Measurements from ENCODE around the gene OR1F1.
A peak's percentile ranks its signal among the peaks of the same experiment; 100 is the strongest.
"Not testable (repeated sequence)": the region's sequence is repeated elsewhere in the genome, so short reads cannot be mapped to it uniquely, and the experiment has no call there.

Gene OR1F1

GRCh38 chr16:3157229-3158025 is 30.6 kb upstream of the OR1F1 start:
- in situ Hi-C loops (cut with HindIII; ENCODE audit: low pct_unique_long_range_greater_than_20kb, low sequenced_read_pairs): no loop called here
- no peak for TF ChIP-seq JUND (IDR thresholded peaks at IDR 0.05; ENCODE audit: low read depth)
- DNase-seq (ENCODE audit: low read depth in 1 of 2, low spot score in 1 of 2): peak; percentile 69 to 93

- peak in 1 of 2 experiments; percentile 55 for DNase-seq (ENCODE audit: low read depth in 1 of 2, low spot score in 1 of 2)
- in situ Hi-C loops (cut with HindIII; ENCODE audit: low pct_unique_long_range_greater_than_20kb, low sequenced_read_pairs): no loop called here
- no peak for TF ChIP-seq JUND (IDR thresholded peaks at IDR 0.05; ENCODE audit: low read depth)
Measured at GRCh38 chr16:3158026-3158509, 29.9 kb upstream of the OR1F1 start.

GRCh38 chr16:3158510-3159314 is 29.3 kb upstream of the OR1F1 start:
- in situ Hi-C loops (cut with HindIII; ENCODE audit: low pct_unique_long_range_greater_than_20kb, low sequenced_read_pairs): no loop called here
- DNase-seq (ENCODE audit: low read depth in 1 of 2, low spot score in 1 of 2): peak; percentile 96 to 98
- no peak for TF ChIP-seq JUND (IDR thresholded peaks at IDR 0.05; ENCODE audit: low read depth)

DNA sequence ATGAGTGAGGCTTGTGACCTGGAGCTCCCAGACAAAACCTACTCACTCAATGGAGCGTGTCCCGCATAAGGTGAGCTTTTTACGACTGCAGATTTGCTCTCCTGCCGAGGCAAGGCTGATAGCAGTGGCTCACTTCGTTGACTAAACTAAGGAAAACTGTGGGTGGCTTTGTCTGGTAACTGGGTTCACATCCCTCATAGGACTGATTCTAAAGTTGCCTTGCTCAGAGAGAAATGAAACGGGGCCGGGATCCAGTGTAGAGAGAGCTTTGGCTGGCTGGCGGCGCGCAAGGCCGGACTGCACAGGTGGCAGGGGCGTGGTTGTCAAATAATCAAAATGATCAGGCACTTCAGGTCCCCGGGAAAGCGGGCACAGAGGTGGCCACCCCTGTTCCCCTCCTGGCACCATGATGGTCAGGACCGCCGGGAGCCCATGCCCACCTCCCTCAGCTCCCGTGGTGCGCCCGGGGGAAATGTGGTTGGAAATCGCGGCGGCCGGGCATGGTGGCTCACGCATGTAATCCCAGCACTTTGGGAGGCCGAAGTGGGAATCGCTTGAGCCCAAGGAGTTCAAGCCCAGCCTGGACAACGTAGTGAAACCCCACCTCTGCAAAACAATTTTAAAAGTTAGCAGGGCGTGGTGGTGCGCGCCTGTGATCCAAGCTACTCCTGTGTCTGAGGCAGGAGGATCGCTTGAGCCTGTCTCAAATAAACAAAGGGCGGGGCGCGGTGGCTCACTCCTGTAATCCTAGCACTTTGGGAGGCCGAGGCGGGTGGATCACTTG is 26.6 kb upstream of the OR1F1 start:
- no peak for TF ChIP-seq JUND (IDR thresholded peaks at IDR 0.05; ENCODE audit: low read depth)
- no peak for DNase-seq (ENCODE audit: low read depth in 1 of 2, low spot score in 1 of 2)
- in situ Hi-C loops (cut with HindIII; ENCODE audit: low pct_unique_long_range_greater_than_20kb, low sequenced_read_pairs): no loop called here

GRCh38 chr16:3164121-3164991 is 23.6 kb upstream of the OR1F1 start:
- in situ Hi-C loops (cut with HindIII; ENCODE audit: low pct_unique_long_range_greater_than_20kb, low sequenced_read_pairs): no loop called here
- DNase-seq (ENCODE audit: low read depth in 1 of 2, low spot score in 1 of 2): no peak
- TF ChIP-seq JUND (IDR thresholded peaks at IDR 0.05; ENCODE audit: low read depth): no peak

GRCh38 chr16:3165111-3165822 is 22.7 kb upstream of the OR1F1 start:
- TF ChIP-seq JUND (IDR thresholded peaks at IDR 0.05; ENCODE audit: low read depth): no peak
- in situ Hi-C loops (cut with HindIII; ENCODE audit: low pct_unique_long_range_greater_than_20kb, low sequenced_read_pairs): no loop called here
- DNase-seq (ENCODE audit: low read depth in 1 of 2, low spot score in 1 of 2): no peak

GRCh38 chr16:3166505-3166886 is 21.5 kb upstream of the OR1F1 start:
- peak in 1 of 2 experiments; percentile 52 for DNase-seq (ENCODE audit: low read depth in 1 of 2, low spot score in 1 of 2)
- in situ Hi-C loops (cut with HindIII; ENCODE audit: low pct_unique_long_range_greater_than_20kb, low sequenced_read_pairs): no loop called here
- no peak for TF ChIP-seq JUND (IDR thresholded peaks at IDR 0.05; ENCODE audit: low read depth)

DNA sequence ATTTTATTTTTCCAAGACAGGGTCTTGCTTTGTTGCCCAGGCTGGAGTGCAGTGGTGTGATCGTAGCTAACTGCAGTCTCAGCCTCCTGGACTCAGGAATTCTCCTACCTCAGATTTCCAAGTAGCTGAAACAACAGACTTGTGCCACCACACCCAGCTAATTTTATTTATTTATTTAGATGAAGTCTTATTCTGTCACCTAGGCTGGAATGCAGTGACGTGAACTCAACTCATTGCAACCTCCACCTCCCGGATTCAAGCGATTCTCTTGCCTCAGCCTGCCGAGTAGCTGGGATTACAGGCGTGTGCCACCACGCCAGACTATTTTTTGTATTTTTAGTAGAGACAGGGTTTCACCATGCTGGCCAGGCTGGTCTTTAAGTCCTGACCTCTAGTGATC is 19.3 kb upstream of the OR1F1 start:
- in situ Hi-C loops (cut with HindIII; ENCODE audit: low pct_unique_long_range_greater_than_20kb, low sequenced_read_pairs): not testable (repeated sequence)
- DNase-seq (ENCODE audit: low read depth in 1 of 2, low spot score in 1 of 2): peak in 1 of 2 experiments; percentile 57

- peak in 1 of 2 experiments; percentile 33 for DNase-seq (ENCODE audit: low read depth in 1 of 2, low spot score in 1 of 2)
- in situ Hi-C loops (cut with HindIII; ENCODE audit: low pct_unique_long_range_greater_than_20kb, low sequenced_read_pairs): no loop called here
- TF ChIP-seq JUND (IDR thresholded peaks at IDR 0.05; ENCODE audit: low read depth): no peak
Measured at GRCh38 chr16:3170440-3171180, 17.4 kb upstream of the OR1F1 start.

- TF ChIP-seq JUND (IDR thresholded peaks at IDR 0.05; ENCODE audit: low read depth): no peak
- in situ Hi-C loops (cut with HindIII; ENCODE audit: low pct_unique_long_range_greater_than_20kb, low sequenced_read_pairs): no loop called here
- DNase-seq (ENCODE audit: low read depth in 1 of 2, low spot score in 1 of 2): no peak
Measured at GRCh38 chr16:3171181-3171854, 16.7 kb upstream of the OR1F1 start.
